ENCODE data around the gene TTLL5.

Gene TTLL5

GRCh38 chr14:75926431-75927115 lies 265.5 kb downstream of the TTLL5 start:
- no peak for TF ChIP-seq CTCF (IDR thresholded peaks at IDR 0.05; ENCODE audit: low read depth, low read length, missing control alignments)
- in situ Hi-C loops (cut with HindIII; ENCODE audit: low pct_ligation_motif_present, low sequenced_read_pairs): no loop called here
- H3K4me3 ChIP-seq (ENCODE audit: low read depth, low read length): no peak overlapping the region
- H3K27ac ChIP-seq: no peak overlapping the region
- no peak for DNase-seq
- no peaks in the 10 kb centered on the region for H3K27me3 ChIP-seq (replicated peaks)
- H3K36me3 ChIP-seq (replicated peaks): no peaks in the 10 kb centered on the region

- in situ Hi-C loops (cut with HindIII; ENCODE audit: low pct_ligation_motif_present, low sequenced_read_pairs): no loop called here
- H3K36me3 ChIP-seq (replicated peaks): no peaks in the 10 kb centered on the region
- no peak overlapping the region for H3K4me3 ChIP-seq (ENCODE audit: low read depth, low read length)
- TF ChIP-seq CTCF (IDR thresholded peaks at IDR 0.05; ENCODE audit: low read depth, low read length, missing control alignments): no peak
- no peaks in the 10 kb centered on the region for H3K27me3 ChIP-seq (replicated peaks)
- DNase-seq: no peak
- H3K27ac ChIP-seq: no peak overlapping the region
These were observed 266.6 kb downstream of the TTLL5 start for GRCh38 chr14:75927564-75928087.

- DNase-seq: no peak
- Histone ChIP-seq H3K27me3 (replicated peaks) (no peaks in the 10 kb centered on the region), H3K27ac (no peak overlapping the region), H3K36me3 (replicated peaks) (no peaks in the 10 kb centered on the region), H3K4me3 (ENCODE audit: low read depth, low read length) (no peak overlapping the region)
- no peak for TF ChIP-seq CTCF (IDR thresholded peaks at IDR 0.05; ENCODE audit: low read depth, low read length, missing control alignments)
- in situ Hi-C loops (cut with HindIII; ENCODE audit: low pct_ligation_motif_present, low sequenced_read_pairs): no loop called here
These were observed 267.7 kb downstream of the TTLL5 start for GRCh38 chr14:75928690-75929181.

- DNase-seq: no peak
- no peak for TF ChIP-seq CTCF (IDR thresholded peaks at IDR 0.05; ENCODE audit: low read depth, low read length, missing control alignments)
- no peak overlapping the region for H3K27ac ChIP-seq
- no peaks in the 10 kb centered on the region for H3K27me3 ChIP-seq (replicated peaks)
- no peak overlapping the region for H3K4me3 ChIP-seq (ENCODE audit: low read depth, low read length)
- no peaks in the 10 kb centered on the region for H3K36me3 ChIP-seq (replicated peaks)
- in situ Hi-C loops (cut with HindIII; ENCODE audit: low pct_ligation_motif_present, low sequenced_read_pairs): no loop called here
These were observed 272.8 kb downstream of the TTLL5 start for GRCh38 chr14:75933712-75934296.

- in situ Hi-C loops (cut with HindIII; ENCODE audit: low pct_ligation_motif_present, low sequenced_read_pairs): no loop called here
- TF ChIP-seq CTCF (IDR thresholded peaks at IDR 0.05; ENCODE audit: low read depth, low read length, missing control alignments): no peak
These were observed 274.1 kb downstream of the TTLL5 start for GRCh38 chr14:75934998-75935628.

More at GRCh38 chr14:75934998-75935628, 274.1 kb downstream of the TTLL5 start:
- no peak for DNase-seq
- H3K36me3 ChIP-seq (replicated peaks): no peaks in the 10 kb centered on the region
- H3K27ac ChIP-seq: no peak overlapping the region
- no peak overlapping the region for H3K4me3 ChIP-seq (ENCODE audit: low read depth, low read length)
- no peaks in the 10 kb centered on the region for H3K27me3 ChIP-seq (replicated peaks)

Measured in brain microvascular endothelial cell (primary cell).